ENCODE measurements around the gene KRT20. TPM values are rescaled to one million over a fixed set of nuclear protein-coding genes. Genes with fewer than 3 reads are reported as not detected.

The KRT20 gene
- total RNA-seq, 1 experiment from 2014 or later: 0.13 TPM

DNA sequence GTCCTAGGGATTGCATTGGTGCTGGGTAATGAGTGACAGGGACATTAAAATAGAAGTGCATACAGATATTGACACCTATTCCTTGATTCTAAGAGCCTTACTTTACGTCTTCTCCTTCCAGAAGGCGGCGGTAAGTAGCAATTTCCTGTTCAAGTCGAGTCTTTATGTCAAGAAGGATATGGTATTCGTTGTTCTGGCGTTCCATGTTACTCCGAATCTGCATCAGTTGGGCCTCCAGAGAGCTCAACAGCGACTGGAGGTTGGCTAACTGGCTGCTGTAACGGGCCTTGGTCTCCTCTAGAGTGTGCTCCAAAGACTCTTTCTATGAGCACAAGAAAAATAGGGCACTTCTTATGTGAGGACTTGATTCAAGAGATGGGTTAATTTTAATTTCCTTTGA is 7.0 kb downstream of the KRT20 start:
- POLR2A ChIA-PET: interaction anchor here (0.6 kb wide), 1 partner anchor 601 kb away, joined by 3 read pairs; no protein-coding TSS in a partner anchor
- Histone ChIP-seq H3K4me1 (ENCODE audit: control insufficient read depth, insufficient read depth, low read length) (no peaks in the 10 kb centered on the region), H3K9me3 (ENCODE audit: control insufficient read depth, insufficient read depth, low read depth, low read length) (no peaks in the 10 kb centered on the region), H3K27me3 (ENCODE audit: control insufficient read depth, insufficient read depth, low read length) (no peaks in the 10 kb centered on the region), H3K4me3 (ENCODE audit: low read depth in 2 of 2, low read length in 2 of 2) (no peak overlapping the region), H3K36me3 (ENCODE audit: control insufficient read depth, insufficient read depth, low read length) (no peaks in the 10 kb centered on the region), H3K27ac (ENCODE audit: low read length) (no peak overlapping the region)
- TF ChIP-seq, protein P1, sequence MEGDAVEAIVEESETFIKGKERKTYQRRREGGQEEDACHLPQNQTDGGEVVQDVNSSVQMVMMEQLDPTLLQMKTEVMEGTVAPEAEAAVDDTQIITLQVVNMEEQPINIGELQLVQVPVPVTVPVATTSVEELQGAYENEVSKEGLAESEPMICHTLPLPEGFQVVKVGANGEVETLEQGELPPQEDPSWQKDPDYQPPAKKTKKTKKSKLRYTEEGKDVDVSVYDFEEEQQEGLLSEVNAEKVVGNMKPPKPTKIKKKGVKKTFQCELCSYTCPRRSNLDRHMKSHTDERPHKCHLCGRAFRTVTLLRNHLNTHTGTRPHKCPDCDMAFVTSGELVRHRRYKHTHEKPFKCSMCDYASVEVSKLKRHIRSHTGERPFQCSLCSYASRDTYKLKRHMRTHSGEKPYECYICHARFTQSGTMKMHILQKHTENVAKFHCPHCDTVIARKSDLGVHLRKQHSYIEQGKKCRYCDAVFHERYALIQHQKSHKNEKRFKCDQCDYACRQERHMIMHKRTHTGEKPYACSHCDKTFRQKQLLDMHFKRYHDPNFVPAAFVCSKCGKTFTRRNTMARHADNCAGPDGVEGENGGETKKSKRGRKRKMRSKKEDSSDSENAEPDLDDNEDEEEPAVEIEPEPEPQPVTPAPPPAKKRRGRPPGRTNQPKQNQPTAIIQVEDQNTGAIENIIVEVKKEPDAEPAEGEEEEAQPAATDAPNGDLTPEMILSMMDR (IDR thresholded peaks at IDR 0.05): no peak
- TF ChIP-seq POLR2AphosphoS5 (IDR thresholded peaks at IDR 0.05; ENCODE audit: low read depth, low read length): no peak
- TF ChIP-seq SIN3A (IDR thresholded peaks at IDR 0.05; ENCODE audit: borderline replicate concordance, insufficient read depth, low read depth, low read length): no peak
- TF ChIP-seq TCF7L2 (IDR thresholded peaks at IDR 0.05; ENCODE audit: low read depth, low read length): no peak
- TF ChIP-seq, protein P2, sequence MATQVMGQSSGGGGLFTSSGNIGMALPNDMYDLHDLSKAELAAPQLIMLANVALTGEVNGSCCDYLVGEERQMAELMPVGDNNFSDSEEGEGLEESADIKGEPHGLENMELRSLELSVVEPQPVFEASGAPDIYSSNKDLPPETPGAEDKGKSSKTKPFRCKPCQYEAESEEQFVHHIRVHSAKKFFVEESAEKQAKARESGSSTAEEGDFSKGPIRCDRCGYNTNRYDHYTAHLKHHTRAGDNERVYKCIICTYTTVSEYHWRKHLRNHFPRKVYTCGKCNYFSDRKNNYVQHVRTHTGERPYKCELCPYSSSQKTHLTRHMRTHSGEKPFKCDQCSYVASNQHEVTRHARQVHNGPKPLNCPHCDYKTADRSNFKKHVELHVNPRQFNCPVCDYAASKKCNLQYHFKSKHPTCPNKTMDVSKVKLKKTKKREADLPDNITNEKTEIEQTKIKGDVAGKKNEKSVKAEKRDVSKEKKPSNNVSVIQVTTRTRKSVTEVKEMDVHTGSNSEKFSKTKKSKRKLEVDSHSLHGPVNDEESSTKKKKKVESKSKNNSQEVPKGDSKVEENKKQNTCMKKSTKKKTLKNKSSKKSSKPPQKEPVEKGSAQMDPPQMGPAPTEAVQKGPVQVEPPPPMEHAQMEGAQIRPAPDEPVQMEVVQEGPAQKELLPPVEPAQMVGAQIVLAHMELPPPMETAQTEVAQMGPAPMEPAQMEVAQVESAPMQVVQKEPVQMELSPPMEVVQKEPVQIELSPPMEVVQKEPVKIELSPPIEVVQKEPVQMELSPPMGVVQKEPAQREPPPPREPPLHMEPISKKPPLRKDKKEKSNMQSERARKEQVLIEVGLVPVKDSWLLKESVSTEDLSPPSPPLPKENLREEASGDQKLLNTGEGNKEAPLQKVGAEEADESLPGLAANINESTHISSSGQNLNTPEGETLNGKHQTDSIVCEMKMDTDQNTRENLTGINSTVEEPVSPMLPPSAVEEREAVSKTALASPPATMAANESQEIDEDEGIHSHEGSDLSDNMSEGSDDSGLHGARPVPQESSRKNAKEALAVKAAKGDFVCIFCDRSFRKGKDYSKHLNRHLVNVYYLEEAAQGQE (IDR thresholded peaks at IDR 0.05; ENCODE audit: insufficient read depth in 1 of 2, low read depth in 2 of 2, low read length in 1 of 2): no peak
- CTCF ChIA-PET: interaction anchor here (0.6 to 0.9 kb wide), 2 partner anchors 342 to 772 kb away, joined by 3 to 5 read pairs; no protein-coding TSS in a partner anchor
- no peak for ATAC-seq
- in situ Hi-C loops (cut with HindIII; ENCODE audit: low pct_unique_long_range_greater_than_20kb, low sequenced_read_pairs) (no loop called here), intact Hi-C loops (cut with micrococcal nuclease; ENCODE audit: unreplicated experiment) (no loop called here)
- no TSS peak for BruUV-seq (replicated peaks)
- DNase-seq (ENCODE audit: low read depth, low spot score): no peak

DNA sequence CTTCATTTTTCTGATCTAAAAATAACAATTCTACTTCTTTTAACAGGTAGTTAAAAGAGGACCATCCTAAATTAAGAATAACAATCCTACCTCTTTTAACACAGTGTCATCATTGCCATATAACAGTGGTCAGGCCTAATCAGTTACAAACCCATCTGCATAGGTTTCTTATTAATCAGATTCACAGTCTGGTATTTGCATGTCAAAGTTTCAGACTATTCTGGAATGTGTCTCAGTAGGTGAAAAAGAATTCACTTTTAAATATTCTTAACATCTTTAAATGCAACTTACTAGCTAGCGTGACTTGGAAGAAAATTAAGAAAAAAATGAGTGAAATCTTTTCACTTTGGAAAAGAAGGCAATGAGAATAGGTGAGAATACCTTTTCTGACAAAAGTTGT is 11.2 kb downstream of the KRT20 start:
- intact Hi-C loops (cut with micrococcal nuclease; ENCODE audit: unreplicated experiment) (no loop called here), in situ Hi-C loops (cut with HindIII; ENCODE audit: low pct_unique_long_range_greater_than_20kb, low sequenced_read_pairs) (no loop called here)
- no peak overlapping the region for H3K27ac ChIP-seq (ENCODE audit: low read length)
- ChIA-PET POLR2A (no interaction called here), CTCF (interaction anchor here (1.0 kb wide), 1 partner anchor 259 kb away, joined by 3 read pairs; no protein-coding TSS in a partner anchor)
- H3K4me1 ChIP-seq (ENCODE audit: control insufficient read depth, insufficient read depth, low read length): no peaks in the 10 kb centered on the region
- TF ChIP-seq TCF7L2 (IDR thresholded peaks at IDR 0.05; ENCODE audit: low read depth, low read length): no peak
- TF ChIP-seq, protein P2 (IDR thresholded peaks at IDR 0.05; ENCODE audit: insufficient read depth in 1 of 2, low read depth in 2 of 2, low read length in 1 of 2): no peak
- TF ChIP-seq, protein P1 (IDR thresholded peaks at IDR 0.05): no peak
- no peaks in the 10 kb centered on the region; the same call in 1 of the 2 replicates for H3K27me3 ChIP-seq (ENCODE audit: control insufficient read depth, insufficient read depth, low read length)
- no peaks in the 10 kb centered on the region for H3K9me3 ChIP-seq (ENCODE audit: control insufficient read depth, insufficient read depth, low read depth, low read length)
- no peak overlapping the region for H3K4me3 ChIP-seq (ENCODE audit: low read depth in 2 of 2, low read length in 2 of 2)
- no TSS peak for BruUV-seq (replicated peaks)
- DNase-seq (ENCODE audit: low read depth, low spot score) (no peak), ATAC-seq (no peak)
- H3K36me3 ChIP-seq (ENCODE audit: control insufficient read depth, insufficient read depth, low read length): no peaks in the 10 kb centered on the region
